GM12878 (cell line): ENCODE results near the gene UBE2L5. TPM values are rescaled to one million over a fixed set of nuclear protein-coding genes. Genes with fewer than 3 reads are reported as not detected.
"Not testable (repeated sequence)": the region's sequence is repeated elsewhere in the genome, so short reads cannot be mapped to it uniquely, and the experiment has no call there.

Experiments used
- ATAC-seq: fragments of 200-7000 bp; cut with Tn5 transposase; 3 replicates; pipeline ENCODE4 v1.9.1; 2020; ENCODE audit warnings: mild to moderate bottlenecking, moderate library complexity
- BruUV-seq: library from RNA; stranded (reverse); fragments of 400-500 nt; replicated peaks from 2 replicates; lab custom pipeline; 2021; lab: Mats Ljungman, UMichigan
- CTCF ChIA-PET: fragments of 300-600 bp; sonication (Branson Sonifier 250); formaldehyde crosslinking; extraction: SDS; loops from one replicate; lab custom pipeline; 2021; ENCODE audit warnings: inconsistent platforms; lab: Yijun Ruan, JAX
- POLR2A ChIA-PET: fragments of 350-600 bp; formaldehyde crosslinking; extraction: SDS; loops from one replicate; lab custom pipeline; 2021; ENCODE audit warnings: inconsistent platforms; lab: Charles Lee
- RAD21 ChIA-PET: fragments of 300-600 bp; sonication (Branson Sonifier 250); formaldehyde crosslinking; loops from one replicate; lab custom pipeline; 2023; ENCODE audit warnings: antibody characterized with exemption; ENCODE audit not compliant: unreplicated experiment; lab: Charles Lee
- SMC1A ChIA-PET: fragments of 300-600 bp; sonication (Branson Sonifier 250); formaldehyde crosslinking; loops from one replicate; lab custom pipeline; 2023; ENCODE audit not compliant: unreplicated experiment, uncharacterized antibody; lab: Charles Lee
- DNase-seq: peaks from one replicate; pipeline ENCODE4 v3.0.0-alpha.2; 2011; ENCODE audit warnings: low read depth, low spot score
- FAIRE-seq: peaks from 3 replicates; lab custom pipeline; 2011; peaks lifted over from hg19 to GRCh38; lab: Jason Lieb, UNC
- H2AFZ ChIP-seq: 2 replicates; pipeline ENCODE4 v1.6.0; 2011; ENCODE audit warnings: low read depth, low read length, control low read depth; ENCODE audit not compliant: control insufficient read depth
- H3K27ac ChIP-seq: 2 replicates; pipeline ENCODE4 v1.5.1; 2011; ENCODE audit warnings: control low read depth; ENCODE audit not compliant: control insufficient read depth, insufficient read depth
- H3K27me3 ChIP-seq, 2 experiments: replicated peaks in 1 of 2; 2 replicates each; pipeline versions ENCODE4 v1.6.0 to v1.6.1; 2011; ENCODE audit warnings: low read length in 1 of 2; ENCODE audit not compliant: control insufficient read depth in 2 of 2, insufficient read depth in 2 of 2
- H3K36me3 ChIP-seq, 2 experiments: 2 replicates each; pipeline ENCODE4 v1.5.1; 2011; ENCODE audit warnings: low read length in 1 of 2; ENCODE audit not compliant: control insufficient read depth in 2 of 2, insufficient read depth in 2 of 2
- H3K4me1 ChIP-seq: 2 replicates; pipeline ENCODE4 v1.6.1; 2011; ENCODE audit warnings: mild to moderate bottlenecking, low read length, moderate library complexity, mixed read lengths; ENCODE audit not compliant: control insufficient read depth, insufficient read depth
- H3K4me2 ChIP-seq: 2 replicates; pipeline ENCODE4 v1.6.0; 2011; ENCODE audit warnings: control low read depth; ENCODE audit not compliant: control insufficient read depth, insufficient read depth
- H3K4me3 ChIP-seq: fragments of 200-600 bp; sonication (generic); 2 replicates; pipeline ENCODE4 v1.5.1; 2016
- H3K79me2 ChIP-seq: 2 replicates; pipeline ENCODE4 v1.6.0; 2011; ENCODE audit warnings: low read length; ENCODE audit not compliant: control insufficient read depth, insufficient read depth
- H3K9ac ChIP-seq: 2 replicates; pipeline ENCODE4 v1.8.0; 2011; ENCODE audit warnings: low read length, control low read depth, mixed read lengths; ENCODE audit not compliant: control insufficient read depth, insufficient read depth
- H3K9me3 ChIP-seq: replicated peaks from 3 replicates; pipeline ENCODE4 v1.5.1; 2011; ENCODE audit warnings: mild to moderate bottlenecking, low read length; ENCODE audit not compliant: control insufficient read depth, insufficient read depth
- H4K20me1 ChIP-seq: 2 replicates; pipeline ENCODE4 v1.6.0; 2011; ENCODE audit not compliant: control insufficient read depth, insufficient read depth
- FOXM1 ChIP-seq: IDR thresholded peaks from 2 replicates; pipeline ENCODE4 v1.6.1; 2012; ENCODE audit warnings: low read depth, mild to moderate bottlenecking, inconsistent platforms, low read length, moderate library complexity
- NBN ChIP-seq: fragments of 450-650 bp; IDR thresholded peaks from 2 replicates; pipeline ENCODE4 v1.6.1; 2016
- NFIC ChIP-seq: IDR thresholded peaks from 2 replicates; pipeline ENCODE4 v1.6.1; 2012; ENCODE audit warnings: low read depth, mild to moderate bottlenecking, inconsistent platforms, low read length, moderate library complexity
- SMARCA5 ChIP-seq: fragments of 450-650 bp; IDR thresholded peaks from 2 replicates; pipeline ENCODE4 v1.6.1; 2017; ENCODE audit warnings: mild to moderate bottlenecking
- ZNF217 ChIP-seq: fragments of 450-650 bp; IDR thresholded peaks from 2 replicates; pipeline ENCODE4 v1.6.1; 2017; ENCODE audit warnings: antibody characterized with exemption, mild to moderate bottlenecking
- WGBS: methylation state at CpG from one replicate; pipeline ENCODE4 v1.1.6; 2016; ENCODE audit warnings: low lambda C conversion rate; ENCODE audit not compliant: insufficient replicate concordance, insufficient coverage; ENCODE audit errors: missing lambda C conversion rate; 5-methylcytosine and 5-hydroxymethylcytosine counted together
- in situ Hi-C: fragments of 300-500 bp; cut with MboI; formaldehyde crosslinking; loops from 9 replicates; pipeline ENCODE4 v1.14.3; 2018; ENCODE audit warnings: mixed read lengths
- intact Hi-C: fragments of 100-400 bp; cut with micrococcal nuclease; formaldehyde crosslinking; loops from one replicate; pipeline ENCODE4 v1.14.2; 2022; ENCODE audit not compliant: unreplicated experiment
- polyA plus RNA-seq, 11 experiments: library from polyadenylated mRNA; depleted of rRNA in 4 of 11; unstranded in 6 of 11; stranded (reverse) in 5 of 11; fragments of >200 nt; fragmentation: Nextera tagmentation in 4 of 11; fragmentation: Illumina TruSeq in 1 of 11; extraction: Ambion mirVana in 4 of 11; extraction: Trizol in 1 of 11; gene quantifications; 1 replicate in 1 of 11; 2 replicates in 10 of 11; pipeline versions ENCODE4 v1.2.1 to v1.2.3, GENCODE V29; 2011 to 2016; ENCODE audit warnings: inconsistent platforms in 2 of 11, missing spikeins in 2 of 11, low read depth in 1 of 11
- total RNA-seq, 4 experiments: library from RNA; depleted of rRNA in 3 of 4; stranded (reverse); fragments of >200 nt in 3 of 4; fragmentation: Illumina TruSeq in 1 of 4; extraction: Trizol in 1 of 4; gene quantifications; 2 replicates each; pipeline versions ENCODE4 v1.2.1 to v1.2.3, GENCODE V29; 2013 to 2021
- TF ChIP-seq, protein P1 (sequence below): IDR thresholded peaks from 2 replicates; pipeline ENCODE4 v1.6.1; 2012; ENCODE audit warnings: low read depth, low read length, improper control_type of control experiment
- TF ChIP-seq, protein P2 (sequence below): fragments of 150-350 bp; IDR thresholded peaks from 2 replicates; pipeline ENCODE4 v1.6.1; 2016; ENCODE audit warnings: low read depth, low read length
- TF ChIP-seq, protein P3 (sequence below): fragments of 450-650 bp; IDR thresholded peaks from 2 replicates; pipeline ENCODE4 v1.6.1; 2016; ENCODE audit warnings: mild to moderate bottlenecking, moderate library complexity, borderline replicate concordance

The UBE2L5 gene
- total and polyA plus RNA-seq, 10 of the 15 experiments (the other 5 are each of a cell fraction or from before 2014, with no cell fraction given), result 0.03 to 1.1 (median 0.19) TPM; not detected in 2

DNA sequence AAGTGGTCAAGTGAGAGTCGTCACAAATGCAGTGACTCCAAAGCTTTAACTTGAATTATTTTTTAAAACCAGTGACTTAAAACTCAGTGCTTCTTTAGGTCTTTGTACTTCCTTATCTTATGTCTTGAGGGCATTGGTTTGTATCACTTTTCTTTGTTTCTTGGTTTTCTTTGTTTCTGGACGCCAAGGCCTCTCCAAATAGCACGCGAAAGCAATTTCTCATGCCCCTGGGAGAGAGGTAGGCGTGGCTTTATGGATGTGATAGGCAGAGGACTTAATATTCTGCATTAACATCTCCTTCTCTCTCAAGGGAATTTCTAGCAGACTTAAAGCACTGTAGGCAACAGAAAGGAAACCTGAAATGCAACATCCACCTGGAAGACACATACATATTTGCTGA, 20.6 kb downstream of the UBE2L5 start (continued):
- TF ChIP-seq, protein P1, sequence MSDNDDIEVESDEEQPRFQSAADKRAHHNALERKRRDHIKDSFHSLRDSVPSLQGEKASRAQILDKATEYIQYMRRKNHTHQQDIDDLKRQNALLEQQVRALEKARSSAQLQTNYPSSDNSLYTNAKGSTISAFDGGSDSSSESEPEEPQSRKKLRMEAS, result no peak
- TF ChIP-seq, protein P2, sequence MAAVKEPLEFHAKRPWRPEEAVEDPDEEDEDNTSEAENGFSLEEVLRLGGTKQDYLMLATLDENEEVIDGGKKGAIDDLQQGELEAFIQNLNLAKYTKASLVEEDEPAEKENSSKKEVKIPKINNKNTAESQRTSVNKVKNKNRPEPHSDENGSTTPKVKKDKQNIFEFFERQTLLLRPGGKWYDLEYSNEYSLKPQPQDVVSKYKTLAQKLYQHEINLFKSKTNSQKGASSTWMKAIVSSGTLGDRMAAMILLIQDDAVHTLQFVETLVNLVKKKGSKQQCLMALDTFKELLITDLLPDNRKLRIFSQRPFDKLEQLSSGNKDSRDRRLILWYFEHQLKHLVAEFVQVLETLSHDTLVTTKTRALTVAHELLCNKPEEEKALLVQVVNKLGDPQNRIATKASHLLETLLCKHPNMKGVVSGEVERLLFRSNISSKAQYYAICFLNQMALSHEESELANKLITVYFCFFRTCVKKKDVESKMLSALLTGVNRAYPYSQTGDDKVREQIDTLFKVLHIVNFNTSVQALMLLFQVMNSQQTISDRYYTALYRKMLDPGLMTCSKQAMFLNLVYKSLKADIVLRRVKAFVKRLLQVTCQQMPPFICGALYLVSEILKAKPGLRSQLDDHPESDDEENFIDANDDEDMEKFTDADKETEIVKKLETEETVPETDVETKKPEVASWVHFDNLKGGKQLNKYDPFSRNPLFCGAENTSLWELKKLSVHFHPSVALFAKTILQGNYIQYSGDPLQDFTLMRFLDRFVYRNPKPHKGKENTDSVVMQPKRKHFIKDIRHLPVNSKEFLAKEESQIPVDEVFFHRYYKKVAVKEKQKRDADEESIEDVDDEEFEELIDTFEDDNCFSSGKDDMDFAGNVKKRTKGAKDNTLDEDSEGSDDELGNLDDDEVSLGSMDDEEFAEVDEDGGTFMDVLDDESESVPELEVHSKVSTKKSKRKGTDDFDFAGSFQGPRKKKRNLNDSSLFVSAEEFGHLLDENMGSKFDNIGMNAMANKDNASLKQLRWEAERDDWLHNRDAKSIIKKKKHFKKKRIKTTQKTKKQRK, result no peak
- TF ChIP-seq NBN, result 0 out of 2 replicates have a peak, but pooled peaks have one; percentile 15
- TF ChIP-seq FOXM1, result no peak

DNA sequence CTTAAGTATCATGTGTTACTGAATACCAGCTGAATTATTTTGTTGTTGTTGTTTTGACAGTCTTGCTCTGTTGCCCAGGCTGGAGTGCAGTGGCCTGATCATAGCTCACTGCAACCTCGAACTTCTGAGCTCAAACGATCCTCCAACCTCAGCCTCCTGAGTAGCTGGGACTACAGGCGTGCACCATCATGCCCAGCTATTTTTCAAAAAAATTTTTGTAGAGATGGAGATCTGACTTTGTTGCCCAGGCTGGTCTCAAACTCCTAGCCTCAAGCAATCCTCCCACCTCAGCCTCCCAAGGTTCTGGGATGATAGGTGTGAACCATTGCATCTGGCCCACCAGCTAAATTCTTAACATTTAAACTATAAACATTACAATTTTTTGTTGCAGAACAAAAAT, 21.2 kb downstream of the UBE2L5 start:
- Histone ChIP-seq H2AFZ (peak overlapping the region; percentile 84; the same call in 1 of the 2 replicates), H3K4me1 (peaks cover 43% of the 10 kb centered on the region), H3K27ac (peak overlapping the region; percentile 56), H3K4me3 (peak overlapping the region; percentile 26; the same call in 1 of the 2 replicates), H3K4me2 (peak overlapping the region; percentile 88)
- ChIA-PET RAD21 (interaction anchor here (0.7 to 7.4 kb wide), 22 partner anchors 12 to 311 kb away, joined by 3 to 89 read pairs (median 4); partner anchors contain the start of genes HMGB1 and UBE2L5), SMC1A (interaction anchor here (0.7 to 9.1 kb wide), 24 partner anchors 9 to 301 kb away, joined by 3 to 155 read pairs (median 5); partner anchors contain the start of gene UBE2L5), POLR2A (interaction anchor here (0.7 to 5.6 kb wide), 13 partner anchors 13 to 301 kb away, joined by 3 to 57 read pairs (median 6); partner anchors contain the start of genes HMGB1 and UBE2L5), CTCF (interaction anchor here (0.6 to 6.5 kb wide), 10 partner anchors 12 to 312 kb away, joined by 3 to 61 read pairs (median 5); no protein-coding TSS in a partner anchor)
- WGBS, result 2% methylated on average over 3 of the region's 3 CpGs
- ATAC-seq, H3K9ac ChIP-seq, FAIRE-seq, H3K79me2 ChIP-seq, H3K36me3 ChIP-seq, H3K9me3 ChIP-seq, BruUV-seq, H4K20me1 ChIP-seq, in situ Hi-C loops, DNase-seq, H3K27me3 ChIP-seq: not testable (repeated sequence)
- intact Hi-C loops, result loop anchor here (1.0 kb wide), 1 partner anchor 13 kb away; no protein-coding TSS in a partner anchor
- peak; percentile 48; the same call in 1 of the 2 replicates for TF ChIP-seq ZNF217
- TF ChIP-seq, protein P3, sequence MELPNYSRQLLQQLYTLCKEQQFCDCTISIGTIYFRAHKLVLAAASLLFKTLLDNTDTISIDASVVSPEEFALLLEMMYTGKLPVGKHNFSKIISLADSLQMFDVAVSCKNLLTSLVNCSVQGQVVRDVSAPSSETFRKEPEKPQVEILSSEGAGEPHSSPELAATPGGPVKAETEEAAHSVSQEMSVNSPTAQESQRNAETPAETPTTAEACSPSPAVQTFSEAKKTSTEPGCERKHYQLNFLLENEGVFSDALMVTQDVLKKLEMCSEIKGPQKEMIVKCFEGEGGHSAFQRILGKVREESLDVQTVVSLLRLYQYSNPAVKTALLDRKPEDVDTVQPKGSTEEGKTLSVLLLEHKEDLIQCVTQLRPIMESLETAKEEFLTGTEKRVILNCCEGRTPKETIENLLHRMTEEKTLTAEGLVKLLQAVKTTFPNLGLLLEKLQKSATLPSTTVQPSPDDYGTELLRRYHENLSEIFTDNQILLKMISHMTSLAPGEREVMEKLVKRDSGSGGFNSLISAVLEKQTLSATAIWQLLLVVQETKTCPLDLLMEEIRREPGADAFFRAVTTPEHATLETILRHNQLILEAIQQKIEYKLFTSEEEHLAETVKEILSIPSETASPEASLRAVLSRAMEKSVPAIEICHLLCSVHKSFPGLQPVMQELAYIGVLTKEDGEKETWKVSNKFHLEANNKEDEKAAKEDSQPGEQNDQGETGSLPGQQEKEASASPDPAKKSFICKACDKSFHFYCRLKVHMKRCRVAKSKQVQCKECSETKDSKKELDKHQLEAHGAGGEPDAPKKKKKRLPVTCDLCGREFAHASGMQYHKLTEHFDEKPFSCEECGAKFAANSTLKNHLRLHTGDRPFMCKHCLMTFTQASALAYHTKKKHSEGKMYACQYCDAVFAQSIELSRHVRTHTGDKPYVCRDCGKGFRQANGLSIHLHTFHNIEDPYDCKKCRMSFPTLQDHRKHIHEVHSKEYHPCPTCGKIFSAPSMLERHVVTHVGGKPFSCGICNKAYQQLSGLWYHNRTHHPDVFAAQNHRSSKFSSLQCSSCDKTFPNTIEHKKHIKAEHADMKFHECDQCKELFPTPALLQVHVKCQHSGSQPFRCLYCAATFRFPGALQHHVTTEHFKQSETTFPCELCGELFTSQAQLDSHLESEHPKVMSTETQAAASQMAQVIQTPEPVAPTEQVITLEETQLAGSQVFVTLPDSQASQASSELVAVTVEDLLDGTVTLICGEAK, result 0 out of 2 replicates have a peak, but pooled peaks have one; percentile 11
- 0 out of 2 replicates have a peak, but pooled peaks have one; percentile 45 for TF ChIP-seq NFIC
- 0 out of 2 replicates have a peak, but pooled peaks have one; percentile 25 for TF ChIP-seq SMARCA5
- peak; percentile 39; the same call in 1 of the 2 replicates for TF ChIP-seq FOXM1
